Upper lobe of right lung (tissue), 1 donor: ENCODE data around the gene MYO18B. TPM values are rescaled to one million over a fixed set of nuclear protein-coding genes. Genes with fewer than 3 reads are reported as not detected.

ENCODE experiments used
- ATAC-seq: fragments of 200-7000 bp; cut with Tn5 transposase; one replicate; pipeline ENCODE4 v1.9.1; 2020; ENCODE audit warnings: mild to moderate bottlenecking, moderate library complexity
- DNase-seq: peaks from one replicate; pipeline ENCODE4 v3.0.0-alpha.2; 2020
- H3K27ac ChIP-seq: fragments of 200-600 bp; one replicate; pipeline ENCODE4 v1.8.0; 2022
- H3K27me3 ChIP-seq: fragments of 200-600 bp; one replicate; pipeline ENCODE4 v1.8.0; 2022; ENCODE audit warnings: mild to moderate bottlenecking
- H3K36me3 ChIP-seq: fragments of 200-600 bp; one replicate; pipeline ENCODE4 v1.8.0; 2022
- H3K4me1 ChIP-seq: fragments of 200-600 bp; one replicate; pipeline ENCODE4 v1.8.0; 2022
- H3K4me3 ChIP-seq: fragments of 200-600 bp; one replicate; pipeline ENCODE4 v1.8.0; 2022; ENCODE audit warnings: mild to moderate bottlenecking
- H3K9me3 ChIP-seq: fragments of 200-600 bp; one replicate; pipeline ENCODE4 v1.8.0; 2022
- CTCF ChIP-seq: fragments of 200-600 bp; IDR thresholded peaks from one replicate; pipeline ENCODE4 v1.8.0; 2022; ENCODE audit warnings: antibody characterized with exemption
- intact Hi-C: fragments of 100-400 bp; cut with DNase I; formaldehyde crosslinking; loops from one replicate; pipeline ENCODE4 v1.11.0; 2022
- total RNA-seq: library from RNA; stranded (reverse); fragmentation: NEBNext Ultra II Directional; extraction: Animal tissue kit (Norgen Biotek cat#: 25700); gene quantifications from one replicate; pipeline ENCODE4 v1.2.1, GENCODE V29; 2021
- donor health status: DM: no; HTN: yes; CAD: no; lungs with severe emphysema.

The MYO18B gene
- total RNA-seq, 1 donor from 2014 or later = 0.14 TPM

GRCh38 chr22:25843660-25844405 lies 101.8 kb downstream of the MYO18B start:
- no peaks in the 10 kb centered on the region for H3K4me1 ChIP-seq
- ATAC-seq (no peak), DNase-seq (no peak)
- no peaks in the 10 kb centered on the region for H3K36me3 ChIP-seq
- intact Hi-C loops = no loop called here
- no peak overlapping the region for H3K27ac ChIP-seq
- H3K4me3 ChIP-seq = no peak overlapping the region
- no peak for TF ChIP-seq CTCF
- H3K9me3 ChIP-seq = no peaks in the 10 kb centered on the region
- H3K27me3 ChIP-seq = peaks cover 4% of the 10 kb centered on the region

GRCh38 chr22:25844601-25845000 lies 102.6 kb downstream of the MYO18B start:
- no peak for TF ChIP-seq CTCF
- Histone ChIP-seq H3K27ac (no peak overlapping the region), H3K4me1 (no peaks in the 10 kb centered on the region), H3K9me3 (no peaks in the 10 kb centered on the region), H3K4me3 (no peak overlapping the region), H3K27me3 (peaks cover 4% of the 10 kb centered on the region), H3K36me3 (no peaks in the 10 kb centered on the region)
- ATAC-seq (no peak), DNase-seq (no peak)
- intact Hi-C loops = no loop called here

- Histone ChIP-seq H3K9me3 (no peaks in the 10 kb centered on the region), H3K27me3 (peaks cover 4% of the 10 kb centered on the region), H3K27ac (no peak overlapping the region), H3K36me3 (no peaks in the 10 kb centered on the region), H3K4me3 (no peak overlapping the region), H3K4me1 (no peaks in the 10 kb centered on the region)
- no peak for TF ChIP-seq CTCF
- DNase-seq = no peak
- peak; percentile 7 for ATAC-seq
- intact Hi-C loops = no loop called here
Observed at GRCh38 chr22:25845985-25846745, 104.2 kb downstream of the MYO18B start.

GRCh38 chr22:25847451-25847850 lies 105.5 kb downstream of the MYO18B start:
- no peak for TF ChIP-seq CTCF
- no peak for ATAC-seq
- no peaks in the 10 kb centered on the region for H3K36me3 ChIP-seq

GRCh38 chr22:25848954-25849353 lies 107.0 kb downstream of the MYO18B start:
- Histone ChIP-seq H3K4me1 (no peaks in the 10 kb centered on the region), H3K9me3 (no peaks in the 10 kb centered on the region), H3K36me3 (no peaks in the 10 kb centered on the region), H3K27ac (no peak overlapping the region), H3K4me3 (no peak overlapping the region), H3K27me3 (no peaks in the 10 kb centered on the region)
- intact Hi-C loops = no loop called here
- DNase-seq = no peak
- TF ChIP-seq CTCF = no peak
- no peak for ATAC-seq

More at GRCh38 chr22:25847451-25847850, 105.5 kb downstream of the MYO18B start:
- Histone ChIP-seq H3K9me3 (no peaks in the 10 kb centered on the region), H3K4me1 (no peaks in the 10 kb centered on the region), H3K27ac (no peak overlapping the region), H3K27me3 (peaks cover under 1% of the 10 kb centered on the region), H3K4me3 (no peak overlapping the region)
- intact Hi-C loops = no loop called here
- no peak for DNase-seq
